WERI-Rb-1 (cell line): ENCODE measurements around the gene SLIRP.
A peak's percentile ranks its signal among the peaks of the same experiment; 100 is the strongest.
"Not testable (repeated sequence)": the region's sequence is repeated elsewhere in the genome, so short reads cannot be mapped to it uniquely, and the experiment has no call there.

Source experiments
- DNase-seq: peaks from one replicate; pipeline ENCODE4 v3.0.0-alpha.2; 2020
- H3K27ac ChIP-seq: fragments of 250-450 bp; sonication (Bioruptor Pico); 2 replicates; pipeline ENCODE4 v1.5.1; 2020; ENCODE audit warnings: mild to moderate bottlenecking, moderate library complexity
- H3K27me3 ChIP-seq: fragments of 250-450 bp; sonication (Bioruptor Pico); 2 replicates; pipeline ENCODE4 v1.5.1; 2021; ENCODE audit warnings: mild to moderate bottlenecking, low read depth, moderate library complexity; ENCODE audit not compliant: insufficient read depth, severe bottlenecking
- H3K36me3 ChIP-seq: fragments of 250-450 bp; sonication (Bioruptor Pico); 2 replicates; pipeline ENCODE4 v1.5.1; 2020; ENCODE audit warnings: mild to moderate bottlenecking, moderate library complexity
- H3K4me3 ChIP-seq: 2 replicates; pipeline ENCODE4 v1.5.1; 2011; ENCODE audit warnings: low read depth, mild to moderate bottlenecking, control low read depth, low read length
- H3K9me3 ChIP-seq: fragments of 250-450 bp; sonication (Bioruptor Pico); 2 replicates; pipeline ENCODE4 v1.5.1; 2021; ENCODE audit warnings: mild to moderate bottlenecking, moderate library complexity; ENCODE audit not compliant: severe bottlenecking
- CTCF ChIP-seq: IDR thresholded peaks from 2 replicates; pipeline ENCODE4 v1.5.1; 2011; ENCODE audit warnings: low read depth, mild to moderate bottlenecking, control low read depth, inconsistent platforms, low read length

SLIRP gene

DNA sequence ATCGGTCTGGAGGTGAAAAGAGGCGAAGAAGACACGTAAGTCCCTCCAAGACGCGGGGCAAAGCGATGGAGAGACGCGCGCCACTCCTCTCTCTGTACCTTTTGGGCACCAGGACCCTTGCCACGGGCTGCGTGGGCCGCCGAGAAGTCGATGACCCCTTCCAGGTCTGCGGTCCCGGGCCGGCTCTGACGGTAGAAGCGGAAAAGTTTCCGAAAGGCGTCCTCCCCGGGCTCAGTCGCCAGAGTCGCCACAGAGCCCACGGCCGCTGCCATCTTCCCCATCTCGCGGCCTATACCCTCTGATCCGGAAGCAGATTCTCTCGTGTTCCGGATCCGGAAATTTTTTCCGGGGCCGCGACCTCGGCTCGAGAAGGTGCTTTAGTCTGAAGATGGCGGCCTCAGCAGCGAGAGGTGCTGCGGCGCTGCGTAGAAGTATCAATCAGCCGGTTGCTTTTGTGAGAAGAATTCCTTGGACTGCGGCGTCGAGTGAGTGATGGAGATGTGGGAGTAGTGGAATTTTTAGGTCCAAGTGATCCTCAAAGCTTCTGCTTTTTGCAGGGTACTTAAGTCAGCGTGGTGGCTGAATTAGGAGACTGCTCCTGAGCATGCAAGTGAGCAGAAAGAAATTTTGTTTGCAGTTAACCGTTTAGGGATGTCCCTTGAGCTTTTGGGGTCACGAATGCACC lies at the start of gene SLIRP, which contains the start of gene ALKBH1:
TSS of gene SLIRP (plus strand) at position 380 of the 685 bp plus-strand sequence. CDS start at position 389, 9 bp downstream.
TSS of gene ALKBH1 (minus strand) at position 300 of the 685 bp plus-strand sequence. CDS start at position 281, 19 bp downstream.
- peak; percentile 82 for DNase-seq
- Histone ChIP-seq H3K9me3 (no peaks in the 10 kb centered on the region), H3K27me3 (no peaks in the 10 kb centered on the region), H3K36me3 (peaks cover 54% of the 10 kb centered on the region), H3K27ac (peak within 1 kb of the TSS; percentile 75), H3K4me3 (peak within 1 kb of the TSS; percentile 93)
- no peak for TF ChIP-seq CTCF

- no peaks in the 10 kb centered on the region for H3K9me3 ChIP-seq
- no peak overlapping the region for H3K4me3 ChIP-seq
- no peak for DNase-seq
- no peaks in the 10 kb centered on the region for H3K27me3 ChIP-seq
- H3K36me3 ChIP-seq: no peaks in the 10 kb centered on the region
- no peak for TF ChIP-seq CTCF
- H3K27ac ChIP-seq: no peak overlapping the region
Measured at GRCh38 chr14:77659831-77660230, 48.1 kb upstream of the SLIRP start.

- Histone ChIP-seq H3K4me3 (no peak overlapping the region), H3K27me3 (no peaks in the 10 kb centered on the region), H3K9me3 (no peaks in the 10 kb centered on the region), H3K36me3 (no peaks in the 10 kb centered on the region), H3K27ac (no peak overlapping the region)
- DNase-seq: no peak
- no peak for TF ChIP-seq CTCF
Measured at GRCh38 chr14:77660754-77661153, 47.1 kb upstream of the SLIRP start.

GRCh38 chr14:77661562-77661961 lies 46.3 kb upstream of the SLIRP start:
- DNase-seq, H3K9me3 ChIP-seq, H3K4me3 ChIP-seq, H3K27me3 ChIP-seq, H3K36me3 ChIP-seq: not testable (repeated sequence)
- H3K27ac ChIP-seq: 0 out of 2 replicates have a peak overlapping the region, but pooled peaks have one; percentile 24

- no peak overlapping the region for H3K4me3 ChIP-seq
- DNase-seq: no peak
- TF ChIP-seq CTCF: no peak
- H3K9me3 ChIP-seq: no peaks in the 10 kb centered on the region
- no peak overlapping the region for H3K27ac ChIP-seq
- H3K27me3 ChIP-seq: no peaks in the 10 kb centered on the region
- no peaks in the 10 kb centered on the region for H3K36me3 ChIP-seq
Measured at GRCh38 chr14:77663293-77663692, 44.6 kb upstream of the SLIRP start.

DNA sequence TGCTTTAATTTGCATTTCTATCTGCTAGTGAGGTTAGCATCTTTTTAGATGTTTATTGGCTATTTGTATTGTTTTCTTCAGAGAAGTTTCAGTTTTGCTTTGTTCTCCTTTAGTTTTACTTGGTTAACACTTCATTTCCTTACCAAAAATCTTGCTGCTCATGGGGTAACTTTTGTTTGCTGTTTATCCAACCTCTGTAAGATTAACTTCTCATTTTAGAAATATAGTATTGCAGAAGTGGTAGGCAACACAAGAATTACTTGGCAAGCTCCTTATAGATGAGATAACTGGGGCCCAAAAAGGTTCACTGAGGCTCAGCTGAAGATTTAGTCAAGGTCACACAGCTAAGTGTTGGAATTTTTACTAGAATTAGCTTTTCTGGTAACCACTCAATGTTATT lies 40.6 kb upstream of the SLIRP start:
- H3K4me3 ChIP-seq: no peak overlapping the region
- H3K36me3 ChIP-seq: 0 out of 2 replicates have a peak, but pooled peaks cover under 1% of the 10 kb centered on the region
- no peak for DNase-seq
- H3K9me3 ChIP-seq: no peaks in the 10 kb centered on the region
- TF ChIP-seq CTCF: no peak
- no peak overlapping the region for H3K27ac ChIP-seq
- H3K27me3 ChIP-seq: no peaks in the 10 kb centered on the region
